HepG2 (cell line): ENCODE results near the gene SPAG9. TPM values are rescaled to one million over a fixed set of nuclear protein-coding genes. Genes with fewer than 3 reads are reported as not detected.

ENCODE experiments used
- BRD4 ChIP-seq: sonication (generic); formaldehyde crosslinking; IDR thresholded peaks from 2 replicates; pipeline ENCODE4 v1.4.0; 2020; ENCODE audit warnings: missing genetic modification reagents
- DMTF1 ChIP-seq: sonication (generic); formaldehyde crosslinking; IDR thresholded peaks from 2 replicates; pipeline ENCODE4 v1.4.0; 2020; ENCODE audit warnings: mild to moderate bottlenecking, missing genetic modification reagents
- EP300 ChIP-seq, 3 experiments: sonication (generic) in 1 of 3; formaldehyde crosslinking in 1 of 3; IDR thresholded peaks; 2 replicates each; pipeline versions ENCODE4 v1.5.1 to v1.6.1; 2011 to 2020; ENCODE audit warnings: low read depth in 2 of 3, low read length in 2 of 3, borderline replicate concordance in 1 of 3, improper control_type of control experiment in 1 of 3, mild to moderate bottlenecking in 1 of 3, missing genetic modification reagents in 1 of 3, moderate library complexity in 1 of 3
- HIC2 ChIP-seq: sonication (generic); formaldehyde crosslinking; IDR thresholded peaks from 2 replicates; pipeline ENCODE4 v1.9.0; 2022; ENCODE audit warnings: low read depth, missing genetic modification reagents
- KDM1A ChIP-seq: IDR thresholded peaks from 2 replicates; pipeline ENCODE4 v1.6.1; 2016; ENCODE audit warnings: missing compliant biosample characterization
- LBX2 ChIP-seq: sonication (generic); formaldehyde crosslinking; IDR thresholded peaks from 2 replicates; pipeline ENCODE4 v1.5.0; 2020; ENCODE audit warnings: missing genetic modification reagents, mild to moderate bottlenecking, borderline replicate concordance
- MED8 ChIP-seq: sonication (generic); formaldehyde crosslinking; IDR thresholded peaks from 2 replicates; pipeline ENCODE4 v1.8.1; 2023; ENCODE audit warnings: mild to moderate bottlenecking, missing genetic modification reagents; ENCODE audit not compliant: insufficient replicate concordance
- MLXIP ChIP-seq: sonication (generic); formaldehyde crosslinking; IDR thresholded peaks from 2 replicates; pipeline ENCODE4 v1.9.0; 2021; ENCODE audit warnings: missing genetic modification reagents, borderline replicate concordance
- MTA1 ChIP-seq: sonication (generic); formaldehyde crosslinking; IDR thresholded peaks from 2 replicates; pipeline ENCODE4 v1.4.0; 2020; ENCODE audit warnings: missing genetic modification reagents, mild to moderate bottlenecking, borderline replicate concordance
- MTF2 ChIP-seq: sonication (generic); formaldehyde crosslinking; IDR thresholded peaks from 2 replicates; pipeline ENCODE4 v1.5.0; 2020; ENCODE audit warnings: missing genetic modification reagents, borderline replicate concordance
- NR2F6 ChIP-seq, 2 experiments: IDR thresholded peaks; 2 replicates each; pipeline ENCODE4 v1.6.1; 2016; ENCODE audit warnings: antibody characterized with exemption in 1 of 2, mild to moderate bottlenecking in 1 of 2
- PAF1 ChIP-seq: IDR thresholded peaks from 2 replicates; pipeline ENCODE4 v1.6.1; 2016; ENCODE audit warnings: missing genetic modification reagents, missing compliant biosample characterization
- PHF20 ChIP-seq: sonication (generic); formaldehyde crosslinking; IDR thresholded peaks from 2 replicates; pipeline ENCODE4 v1.5.0; 2020; ENCODE audit warnings: mild to moderate bottlenecking, missing genetic modification reagents
- PRPF4 ChIP-seq: fragments of 200-400 bp; formaldehyde crosslinking; IDR thresholded peaks from 2 replicates; pipeline ENCODE4 v1.6.1; 2016; ENCODE audit warnings: low read length, low read depth; ENCODE audit not compliant: poor library complexity, severe bottlenecking
- TEF ChIP-seq: sonication (generic); formaldehyde crosslinking; IDR thresholded peaks from 2 replicates; pipeline ENCODE4 v1.5.0; 2020; ENCODE audit warnings: missing genetic modification reagents
- ZBTB7B ChIP-seq: sonication (generic); formaldehyde crosslinking; IDR thresholded peaks from 2 replicates; pipeline ENCODE4 v1.4.0; 2020; ENCODE audit warnings: missing genetic modification reagents
- ZFP1 ChIP-seq: IDR thresholded peaks from 2 replicates; pipeline ENCODE4 v1.6.1; 2016
- ZNF652 ChIP-seq: IDR thresholded peaks from 2 replicates; pipeline ENCODE4 v1.6.1; 2016; ENCODE audit warnings: low read depth, borderline replicate concordance
- ZNF660 ChIP-seq: sonication (generic); formaldehyde crosslinking; IDR thresholded peaks from 2 replicates; pipeline ENCODE4 v1.5.1; 2020; ENCODE audit warnings: mild to moderate bottlenecking, low read depth, missing genetic modification reagents, borderline replicate concordance
- ZNF776 ChIP-seq: sonication (generic); formaldehyde crosslinking; IDR thresholded peaks from 2 replicates; pipeline ENCODE4 v1.4.0; 2020; ENCODE audit warnings: mild to moderate bottlenecking, missing genetic modification reagents
- ZSCAN31 ChIP-seq: sonication (generic); formaldehyde crosslinking; IDR thresholded peaks from 2 replicates; pipeline ENCODE4 v1.5.0; 2020; ENCODE audit warnings: low read depth, mild to moderate bottlenecking, missing genetic modification reagents
- polyA plus RNA-seq, 8 experiments: library from polyadenylated mRNA; depleted of rRNA in 3 of 8; stranded (reverse) in 7 of 8; unstranded in 1 of 8; fragments of >200 nt; fragmentation: Illumina TruSeq in 4 of 8; extraction: Trizol in 4 of 8; gene quantifications; 2 replicates each; pipeline versions ENCODE4 v1.2.1 to v1.2.3, GENCODE V29; 2011 to 2016; ENCODE audit warnings: low read depth in 4 of 8, missing spikeins in 1 of 8, mixed read lengths in 1 of 8; ENCODE audit not compliant: insufficient read depth in 1 of 8
- total RNA-seq, 5 experiments: library from RNA; depleted of rRNA; stranded (reverse); fragments of >200 nt; fragmentation: Illumina TruSeq; extraction: Trizol; gene quantifications; 2 replicates each; pipeline ENCODE4 v1.2.3, GENCODE V29; 2016; ENCODE audit warnings: low read depth in 1 of 5

Gene SPAG9
- total and polyA plus RNA-seq, 2 of the 13 experiments (the other 11 are each of a cell fraction or from before 2014, with no cell fraction given): 43.2 to 78.6 TPM

- TF ChIP-seq MLXIP: no peak
- no peak for TF ChIP-seq KDM1A
- TF ChIP-seq MTF2 (CRISPR knock-in tag): no peak
- TF ChIP-seq MTA1 (CRISPR knock-in tag): peak; percentile 15; the same call in 1 of the 2 replicates
- no peak for TF ChIP-seq NR2F6 (IDR thresholded peaks at IDR 0.05)
- TF ChIP-seq NR2F6 (CRISPR knock-in tag; IDR thresholded peaks at IDR 0.05): no peak
- TF ChIP-seq PRPF4: no peak
- TF ChIP-seq DMTF1 (CRISPR knock-in tag): 0 out of 2 replicates have a peak, but pooled peaks have one; percentile 80
- no peak for TF ChIP-seq ZFP1 (CRISPR knock-in tag)
- no peak for TF ChIP-seq ZNF660
- TF ChIP-seq PHF20 (CRISPR knock-in tag): no peak
- no peak for TF ChIP-seq BRD4 (CRISPR knock-in tag)
- TF ChIP-seq LBX2 (CRISPR knock-in tag): peak; percentile 46; the same call in 1 of the 2 replicates
- no peak for TF ChIP-seq MED8 (CRISPR knock-in tag)
- TF ChIP-seq PAF1 (CRISPR knock-in tag): no peak
- TF ChIP-seq ZNF652: 0 out of 2 replicates have a peak, but pooled peaks have one; percentile 9
- TF ChIP-seq ZSCAN31 (CRISPR knock-in tag): no peak
- TF ChIP-seq TEF (CRISPR knock-in tag): no peak
- TF ChIP-seq ZBTB7B (CRISPR knock-in tag): peak; percentile 47; the same call in 1 of the 2 replicates
- TF ChIP-seq EP300 (IDR thresholded peaks at IDR 0.05; ENCODE audit: low read depth in 2 of 2, low read length in 2 of 2): no peak
- no peak for TF ChIP-seq EP300 (CRISPR knock-in tag; IDR thresholded peaks at IDR 0.05; ENCODE audit: borderline replicate concordance)
- peak; percentile 31; the same call in 1 of the 2 replicates for TF ChIP-seq ZNF776 (CRISPR knock-in tag)
- peak; percentile 98 for TF ChIP-seq HIC2
These were observed 201.2 kb downstream of the SPAG9 start (continued) for GRCh38 chr17:50919321-50920040.
